Stomach (tissue), 4 donors: ENCODE results near the gene DYSF.

Experiments
- CTCF ChIP-seq, 7 experiments: fragments of 450-650 bp in 4 of 7; fragments of 200-600 bp in 3 of 7; sonication (generic) in 3 of 7; IDR thresholded peaks; one replicate each; pipeline ENCODE4 v1.5.1; 2016 to 2019; ENCODE audit warnings: antibody characterized with exemption in 7 of 7, control low read depth in 2 of 7, mild to moderate bottlenecking in 1 of 7
- EP300 ChIP-seq: sonication (generic); formaldehyde crosslinking; IDR thresholded peaks from one replicate; pipeline ENCODE4 v1.6.1; 2017; ENCODE audit warnings: antibody characterized with exemption
- POLR2A ChIP-seq, 4 donors: fragments of 450-650 bp; IDR thresholded peaks; one replicate each; pipeline ENCODE4 v1.6.1; 2016; ENCODE audit warnings: antibody characterized with exemption in 4 of 4, control low read depth in 2 of 4, mild to moderate bottlenecking in 1 of 4, moderate library complexity in 1 of 4

- no peak for TF ChIP-seq CTCF (IDR thresholded peaks at IDR 0.05)
- no peak for TF ChIP-seq EP300
- no peak for TF ChIP-seq POLR2A (IDR thresholded peaks at IDR 0.05)
These were observed 50.5 kb downstream of the DYSF start for GRCh38 chr2:71503837-71504236.
